Measurements from ENCODE around the gene CCSER1. TPM values are rescaled to one million over a fixed set of nuclear protein-coding genes. Genes with fewer than 3 reads are reported as not detected.

The CCSER1 gene
- polyA plus RNA-seq, 1 donor from 2014 or later, result 20.8 TPM

GRCh38 chr4:91228659-91229058 is 1101.5 kb downstream of the CCSER1 start:
- Histone ChIP-seq H3K36me3 (ENCODE audit: insufficient read depth, low read length) (no peaks in the 10 kb centered on the region), H3K9ac (ENCODE audit: low read length) (no peak overlapping the region), H3F3A (ENCODE audit: insufficient read depth, low read length, poor library complexity, severe bottlenecking) (no peaks in the 10 kb centered on the region), H3K27ac (ENCODE audit: low read length) (no peak overlapping the region), H3K4me2 (ENCODE audit: low read length) (no peak overlapping the region), H3K9me2 (ENCODE audit: insufficient read depth, low read length) (no peaks in the 10 kb centered on the region), H4K20me1 (ENCODE audit: insufficient read depth) (no peaks in the 10 kb centered on the region), H3K27me3 (ENCODE audit: insufficient read depth, low read depth, low read length) (no peaks in the 10 kb centered on the region), H2AFZ (ENCODE audit: low read depth, low read length) (no peak overlapping the region), H3K9me3 (ENCODE audit: low read length) (no peaks in the 10 kb centered on the region), H3K79me2 (replicated peaks; ENCODE audit: insufficient read depth, low read length) (no peaks in the 10 kb centered on the region), H3K4me3 (ENCODE audit: low read length) (no peak overlapping the region)
- TF ChIP-seq RAD21 (conservative IDR thresholded peaks at IDR 0.05) (no peak), POLR2AphosphoS5 (IDR thresholded peaks at IDR 0.05) (no peak), MXI1 (conservative IDR thresholded peaks at IDR 0.05; ENCODE audit: poor library complexity, severe bottlenecking) (no peak), TAF1 (IDR thresholded peaks at IDR 0.05; ENCODE audit: low read depth) (no peak), EP300 (conservative IDR thresholded peaks at IDR 0.05; ENCODE audit: poor library complexity, severe bottlenecking) (no peak), CTCF (IDR thresholded peaks at IDR 0.05; ENCODE audit: poor library complexity, severe bottlenecking) (no peak), SMC3 (conservative IDR thresholded peaks at IDR 0.05; ENCODE audit: poor library complexity) (no peak), REST (IDR thresholded peaks at IDR 0.05; ENCODE audit: borderline replicate concordance) (no peak), EZH2 (IDR thresholded peaks at IDR 0.05; ENCODE audit: borderline replicate concordance, insufficient read depth, low read length, poor library complexity, severe bottlenecking) (no peak)

- Histone ChIP-seq H3K4me2 (ENCODE audit: low read length) (no peak overlapping the region), H3K79me2 (replicated peaks; ENCODE audit: insufficient read depth, low read length) (no peaks in the 10 kb centered on the region), H2AFZ (ENCODE audit: low read depth, low read length) (no peak overlapping the region), H3F3A (ENCODE audit: insufficient read depth, low read length, poor library complexity, severe bottlenecking) (no peaks in the 10 kb centered on the region), H3K9me3 (ENCODE audit: low read length) (no peaks in the 10 kb centered on the region), H3K27me3 (ENCODE audit: insufficient read depth, low read depth, low read length) (no peaks in the 10 kb centered on the region), H4K20me1 (ENCODE audit: insufficient read depth) (no peaks in the 10 kb centered on the region), H3K36me3 (ENCODE audit: insufficient read depth, low read length) (no peaks in the 10 kb centered on the region), H3K9ac (ENCODE audit: low read length) (no peak overlapping the region), H3K4me3 (ENCODE audit: low read length) (no peak overlapping the region), H3K27ac (ENCODE audit: low read length) (no peak overlapping the region), H3K9me2 (ENCODE audit: insufficient read depth, low read length) (no peaks in the 10 kb centered on the region)
- TF ChIP-seq SMC3 (conservative IDR thresholded peaks at IDR 0.05; ENCODE audit: poor library complexity), result no peak
- no peak for TF ChIP-seq EZH2 (IDR thresholded peaks at IDR 0.05; ENCODE audit: borderline replicate concordance, insufficient read depth, low read length, poor library complexity, severe bottlenecking)
Observed at GRCh38 chr4:91233164-91233563, 1106.0 kb downstream of the CCSER1 start.

- TF ChIP-seq REST (IDR thresholded peaks at IDR 0.05; ENCODE audit: borderline replicate concordance), result no peak
- no peak for TF ChIP-seq EP300 (conservative IDR thresholded peaks at IDR 0.05; ENCODE audit: poor library complexity, severe bottlenecking)
- TF ChIP-seq RAD21 (conservative IDR thresholded peaks at IDR 0.05), result no peak
- TF ChIP-seq EZH2 (IDR thresholded peaks at IDR 0.05; ENCODE audit: borderline replicate concordance, insufficient read depth, low read length, poor library complexity, severe bottlenecking), result no peak
- no peak for TF ChIP-seq SMC3 (conservative IDR thresholded peaks at IDR 0.05; ENCODE audit: poor library complexity)
- no peak for TF ChIP-seq MXI1 (conservative IDR thresholded peaks at IDR 0.05; ENCODE audit: poor library complexity, severe bottlenecking)
- TF ChIP-seq POLR2AphosphoS5 (IDR thresholded peaks at IDR 0.05), result no peak
- TF ChIP-seq TAF1 (IDR thresholded peaks at IDR 0.05; ENCODE audit: low read depth), result no peak
- TF ChIP-seq CTCF (IDR thresholded peaks at IDR 0.05; ENCODE audit: poor library complexity, severe bottlenecking), result no peak
- H3K4me3 ChIP-seq (ENCODE audit: low read length), result no peak overlapping the region
- no peak overlapping the region for H3K27ac ChIP-seq (ENCODE audit: low read length)
- no peak overlapping the region for H3K4me2 ChIP-seq (ENCODE audit: low read length)
- H3K27me3 ChIP-seq (ENCODE audit: insufficient read depth, low read depth, low read length), result no peaks in the 10 kb centered on the region
- H3K9ac ChIP-seq (ENCODE audit: low read length), result no peak overlapping the region
- no peaks in the 10 kb centered on the region for H3K9me3 ChIP-seq (ENCODE audit: low read length)
- H3K79me2 ChIP-seq (replicated peaks; ENCODE audit: insufficient read depth, low read length), result no peaks in the 10 kb centered on the region
- no peaks in the 10 kb centered on the region for H3K36me3 ChIP-seq (ENCODE audit: insufficient read depth, low read length)
- no peaks in the 10 kb centered on the region for H4K20me1 ChIP-seq (ENCODE audit: insufficient read depth)
- no peak overlapping the region for H2AFZ ChIP-seq (ENCODE audit: low read depth, low read length)
- no peaks in the 10 kb centered on the region for H3K9me2 ChIP-seq (ENCODE audit: insufficient read depth, low read length)
- H3F3A ChIP-seq (ENCODE audit: insufficient read depth, low read length, poor library complexity, severe bottlenecking), result no peaks in the 10 kb centered on the region
Observed at GRCh38 chr4:91243132-91243531, 1115.9 kb downstream of the CCSER1 start.

Measured in neural cell (in vitro differentiated cells).